Activated CD8-positive, alpha-beta T cell treated with anti-CD3 and anti-CD28 coated beads, Interleukin-2, amount 10 ng/mL, durations not matched to agents 7 days and 5 days (primary cell): ENCODE data around the gene SMIM24. TPM values are rescaled to one million over a fixed set of nuclear protein-coding genes. Genes with fewer than 3 reads are reported as not detected.
"Not testable (repeated sequence)": the region's sequence is repeated elsewhere in the genome, so short reads cannot be mapped to it uniquely, and the experiment has no call there.

ENCODE experiments used
- ATAC-seq: fragments of 150-1000 bp; cut with Tn5 transposase; one replicate; pipeline ENCODE4 v1.10.0; 2021; ENCODE audit warnings: moderate library complexity
- CTCF ChIA-PET: fragments of 350-600 bp; sonication (Branson Sonifier 250); formaldehyde crosslinking; loops from one replicate; lab custom pipeline; 2021; ENCODE audit warnings: antibody characterized with exemption; lab: Charles Lee
- POLR2A ChIA-PET: fragments of 350-600 bp; sonication (Branson Sonifier 250); formaldehyde crosslinking; loops from one replicate; lab custom pipeline; 2021; ENCODE audit warnings: antibody characterized with exemption; lab: Charles Lee
- DNase-seq: peaks from one replicate; pipeline ENCODE4 v3.0.0-alpha.2; 2020
- H3K27ac Mint-ChIP-seq: one replicate; pipeline ENCODE4 v1.8.0; 2021; ENCODE audit warnings: mild to moderate bottlenecking, mixed read lengths
- H3K27me3 Mint-ChIP-seq: one replicate; pipeline ENCODE4 v1.8.0; 2021; ENCODE audit warnings: low read depth, mixed read lengths
- H3K36me3 Mint-ChIP-seq: one replicate; pipeline ENCODE4 v1.8.0; 2021; ENCODE audit warnings: low read depth, mixed read lengths
- H3K4me1 Mint-ChIP-seq: one replicate; pipeline ENCODE4 v1.8.0; 2021; ENCODE audit warnings: low read depth, mixed read lengths
- H3K4me3 Mint-ChIP-seq: one replicate; pipeline ENCODE4 v1.8.0; 2021; ENCODE audit warnings: mild to moderate bottlenecking, mixed read lengths
- H3K9me3 Mint-ChIP-seq: one replicate; pipeline ENCODE4 v1.8.0; 2022; ENCODE audit warnings: mixed read lengths; ENCODE audit not compliant: insufficient read depth
- total RNA-seq, 2 experiments: library from RNA; stranded (reverse); gene quantifications; one replicate each; pipeline ENCODE4 v1.2.3, GENCODE V29; 2021

Gene SMIM24
- total RNA-seq, 2 experiments from 2014 or later: 2.5 to 3.5 TPM

DNA sequence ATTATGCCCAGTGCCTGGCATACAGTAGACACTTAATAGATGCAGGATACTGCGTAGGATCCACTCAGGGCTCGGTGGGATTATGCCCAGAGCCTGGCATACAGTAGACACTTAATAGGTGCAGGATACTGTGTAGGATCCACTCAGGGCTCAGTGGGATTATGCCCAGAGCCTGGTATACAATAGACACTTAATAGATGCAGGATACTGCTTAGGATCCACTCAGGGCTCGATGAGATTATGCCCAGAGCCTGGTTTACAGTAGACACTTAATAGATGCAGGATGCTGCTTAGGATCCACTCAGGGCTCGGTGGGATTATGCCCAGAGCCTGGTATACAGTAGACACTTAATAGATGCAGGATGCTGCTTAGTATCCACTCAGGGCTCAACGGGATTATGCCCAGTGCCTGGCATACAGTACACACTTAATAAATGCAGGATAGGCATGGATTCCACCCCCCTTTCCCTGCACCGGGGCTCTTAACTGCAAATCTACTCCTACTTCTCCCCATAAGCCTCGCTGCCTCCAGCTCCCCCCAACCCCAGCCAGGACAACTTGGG is 24.9 kb downstream of the SMIM24 start:
- no peak overlapping the region for H3K4me3 Mint-ChIP-seq
- no peak overlapping the region for H3K27ac Mint-ChIP-seq
- peaks cover 1% of the 10 kb centered on the region for H3K36me3 Mint-ChIP-seq
- ATAC-seq: no peak
- H3K27me3 Mint-ChIP-seq: no peaks in the 10 kb centered on the region
- ChIA-PET POLR2A (no interaction called here), CTCF (no interaction called here)
- DNase-seq: no peak
- H3K4me1 Mint-ChIP-seq: peaks cover 22% of the 10 kb centered on the region
- no peaks in the 10 kb centered on the region for H3K9me3 Mint-ChIP-seq

DNA sequence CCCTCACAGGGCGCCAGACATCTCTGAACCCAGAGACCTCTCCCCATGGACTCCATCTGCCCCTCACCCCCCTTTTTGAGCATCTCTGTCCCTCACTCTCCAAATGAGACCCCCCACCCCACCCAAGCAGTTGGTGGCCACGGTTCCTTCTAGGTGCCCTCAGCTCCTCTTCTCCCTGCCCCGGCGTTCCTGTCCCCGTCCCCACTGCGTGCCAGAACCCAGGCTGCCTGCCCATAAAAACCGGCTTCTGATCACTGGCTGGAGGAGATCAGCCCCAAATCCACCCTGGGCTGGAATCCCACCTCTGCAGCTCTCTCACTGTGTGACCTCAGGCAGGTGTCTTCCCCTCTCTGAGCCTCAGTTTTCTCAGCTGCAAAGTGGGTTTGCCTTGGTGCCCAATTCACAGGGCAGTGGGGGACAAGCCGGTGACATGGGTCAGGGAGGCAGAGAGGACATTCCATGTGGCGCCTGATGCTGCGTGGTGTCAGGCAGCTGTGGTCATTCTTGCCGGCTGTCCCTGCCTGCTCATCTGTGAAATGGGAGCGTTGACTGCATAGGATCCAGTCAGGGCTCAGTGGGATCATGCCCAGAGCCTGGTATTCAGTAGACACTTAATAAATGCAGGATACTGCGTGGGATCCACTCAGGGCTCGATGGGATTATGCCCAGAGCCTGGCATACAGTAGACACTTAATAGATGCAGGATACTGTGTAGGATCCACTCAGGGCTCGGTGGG is 25.5 kb downstream of the SMIM24 start:
- DNase-seq (no peak), ATAC-seq (no peak)
- Mint-ChIP-seq H3K27me3 (no peaks in the 10 kb centered on the region), H3K4me3 (no peak overlapping the region), H3K36me3 (peaks cover 2% of the 10 kb centered on the region), H3K4me1 (peaks cover 17% of the 10 kb centered on the region), H3K27ac (no peak overlapping the region), H3K9me3 (no peaks in the 10 kb centered on the region)
- ChIA-PET POLR2A (no interaction called here), CTCF (interaction anchor here (0.6 kb wide), 1 partner anchor 150 kb away, joined by 3 read pairs; no protein-coding TSS in a partner anchor)

GRCh38 chr19:3453840-3454239 is 26.5 kb downstream of the SMIM24 start:
- peaks cover 8% of the 10 kb centered on the region for H3K4me1 Mint-ChIP-seq
- no peak for ATAC-seq
- CTCF ChIA-PET: no interaction called here
- H3K27ac Mint-ChIP-seq: no peak overlapping the region
- H3K27me3 Mint-ChIP-seq: no peaks in the 10 kb centered on the region
- H3K4me3 Mint-ChIP-seq: no peak overlapping the region
- POLR2A ChIA-PET: no interaction called here
- DNase-seq: no peak
- no peaks in the 10 kb centered on the region for H3K9me3 Mint-ChIP-seq
- H3K36me3 Mint-ChIP-seq: peaks cover 2% of the 10 kb centered on the region

DNA sequence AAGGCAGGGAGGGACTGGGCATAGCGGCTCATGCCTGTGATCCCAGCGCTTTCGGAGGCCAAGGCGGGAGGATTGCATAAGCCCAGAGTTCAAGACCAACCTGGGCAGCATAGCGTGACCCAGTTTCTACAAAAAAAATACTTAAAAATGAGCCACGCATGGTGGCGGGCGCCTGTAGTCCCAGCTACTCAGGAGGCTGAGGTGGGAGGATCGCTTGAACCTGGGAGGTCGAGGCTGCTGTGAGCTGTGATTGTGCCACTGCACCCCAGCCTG is 27.4 kb downstream of the SMIM24 start:
- CTCF ChIA-PET: not testable (repeated sequence)

DNA sequence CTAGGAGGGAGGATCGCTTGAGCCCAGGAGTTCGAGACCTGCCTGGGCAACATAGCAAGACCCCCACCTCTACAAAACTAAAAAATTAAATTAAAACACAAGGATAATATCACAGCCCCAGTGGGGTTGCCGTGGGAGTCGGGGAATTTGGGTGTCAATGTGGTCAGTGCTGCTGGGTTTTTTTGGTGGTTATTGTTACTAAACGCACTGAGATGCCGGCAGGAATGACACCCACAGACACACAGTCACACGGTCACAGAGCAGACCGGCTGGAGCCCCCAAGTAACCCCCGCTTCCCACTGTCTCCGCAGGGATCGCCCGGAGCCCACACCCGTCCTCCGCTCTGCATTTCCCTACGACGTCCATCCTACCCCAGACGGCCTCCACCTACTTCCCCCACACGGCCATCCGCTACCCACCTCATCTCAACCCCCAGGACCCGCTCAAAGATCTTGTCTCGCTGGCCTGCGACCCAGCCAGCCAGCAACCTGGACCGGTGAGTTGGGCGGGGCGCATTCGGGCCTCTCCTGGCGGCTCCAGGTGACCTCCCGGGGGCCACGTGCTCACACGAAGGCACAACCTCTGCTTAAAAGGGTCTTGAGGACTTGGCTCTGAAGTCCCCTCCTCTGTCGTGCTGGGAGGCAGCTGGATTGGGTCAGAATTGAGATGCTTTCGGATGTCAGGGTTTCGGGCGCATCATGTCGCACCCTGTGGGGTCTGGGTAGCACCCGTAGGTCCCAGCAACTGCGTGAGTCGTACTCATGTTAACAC is 28.0 kb downstream of the SMIM24 start:
- POLR2A ChIA-PET: no interaction called here
- H3K27ac Mint-ChIP-seq: no peak overlapping the region

More for the DNA sequence above, 27.4 kb downstream of the SMIM24 start:
- H3K27ac Mint-ChIP-seq, DNase-seq, H3K4me1 Mint-ChIP-seq, ATAC-seq, POLR2A ChIA-PET, H3K27me3 Mint-ChIP-seq, H3K9me3 Mint-ChIP-seq, H3K36me3 Mint-ChIP-seq, H3K4me3 Mint-ChIP-seq: not testable (repeated sequence)

DNA sequence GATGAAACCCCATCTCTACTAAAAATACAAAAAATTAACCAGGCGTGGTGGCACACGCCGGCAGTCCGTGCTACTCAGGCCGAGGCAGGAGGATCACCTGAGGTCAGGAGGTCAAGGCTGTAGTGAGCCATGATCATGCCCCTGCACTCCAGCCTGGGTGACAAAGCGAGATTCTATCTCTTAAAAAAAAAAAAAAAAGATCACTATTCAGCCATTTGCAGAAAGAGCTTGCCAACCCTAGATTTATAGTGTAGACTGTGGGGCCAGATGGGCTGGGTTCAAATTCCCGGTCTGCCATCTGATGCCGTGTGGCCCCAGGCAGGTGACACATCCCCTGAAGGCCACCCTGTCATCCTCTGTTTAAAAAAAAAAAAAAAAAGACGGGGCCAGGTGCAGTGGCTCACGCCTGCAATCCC is 28.9 kb downstream of the SMIM24 start:
- CTCF ChIA-PET: no interaction called here

More for the DNA sequence above, 28.0 kb downstream of the SMIM24 start:
- H3K4me3 Mint-ChIP-seq: no peak overlapping the region
- no peaks in the 10 kb centered on the region for H3K9me3 Mint-ChIP-seq
- CTCF ChIA-PET: no interaction called here
- no peaks in the 10 kb centered on the region for H3K27me3 Mint-ChIP-seq
- H3K36me3 Mint-ChIP-seq: peaks cover 2% of the 10 kb centered on the region
- DNase-seq: no peak
- no peak for ATAC-seq
- peaks cover 5% of the 10 kb centered on the region for H3K4me1 Mint-ChIP-seq

GRCh38 chr19:3450796-3451411 is 29.4 kb downstream of the SMIM24 start:
- H3K4me3 Mint-ChIP-seq: no peak overlapping the region
- DNase-seq (no peak), ATAC-seq (no peak)
- POLR2A ChIA-PET: no interaction called here
- no peaks in the 10 kb centered on the region for H3K9me3 Mint-ChIP-seq
- H3K36me3 Mint-ChIP-seq: peaks cover 2% of the 10 kb centered on the region
- H3K27ac Mint-ChIP-seq: peak overlapping the region; percentile 26
- peaks cover 5% of the 10 kb centered on the region for H3K4me1 Mint-ChIP-seq
- CTCF ChIA-PET: no interaction called here
- no peaks in the 10 kb centered on the region for H3K27me3 Mint-ChIP-seq

More for the DNA sequence above, 28.9 kb downstream of the SMIM24 start:
- DNase-seq (no peak), ATAC-seq (no peak)
- Mint-ChIP-seq H3K27ac (no peak overlapping the region), H3K4me1 (peaks cover 5% of the 10 kb centered on the region), H3K36me3 (peaks cover 2% of the 10 kb centered on the region), H3K4me3 (no peak overlapping the region), H3K27me3 (no peaks in the 10 kb centered on the region), H3K9me3 (no peaks in the 10 kb centered on the region)
- POLR2A ChIA-PET: no interaction called here

- DNase-seq: no peak
- Mint-ChIP-seq H3K27ac (no peak overlapping the region), H3K27me3 (no peaks in the 10 kb centered on the region), H3K36me3 (peaks cover 2% of the 10 kb centered on the region), H3K4me3 (no peak overlapping the region), H3K4me1 (peaks cover 14% of the 10 kb centered on the region), H3K9me3 (no peaks in the 10 kb centered on the region)
- POLR2A ChIA-PET: no interaction called here
- CTCF ChIA-PET: no interaction called here
- ATAC-seq: no peak
These were observed 31.6 kb downstream of the SMIM24 start for GRCh38 chr19:3448616-3449334.

- H3K27me3 Mint-ChIP-seq, H3K4me3 Mint-ChIP-seq, H3K9me3 Mint-ChIP-seq, ATAC-seq, CTCF ChIA-PET, H3K36me3 Mint-ChIP-seq, H3K27ac Mint-ChIP-seq, DNase-seq: not testable (repeated sequence)
- POLR2A ChIA-PET: interaction anchor here (0.6 kb wide), 1 partner anchor 1382 kb away, joined by 4 read pairs; no protein-coding TSS in a partner anchor
- peaks cover 15% of the 10 kb centered on the region for H3K4me1 Mint-ChIP-seq
These were observed 33.7 kb downstream of the SMIM24 start for GRCh38 chr19:3446657-3447056.

DNA sequence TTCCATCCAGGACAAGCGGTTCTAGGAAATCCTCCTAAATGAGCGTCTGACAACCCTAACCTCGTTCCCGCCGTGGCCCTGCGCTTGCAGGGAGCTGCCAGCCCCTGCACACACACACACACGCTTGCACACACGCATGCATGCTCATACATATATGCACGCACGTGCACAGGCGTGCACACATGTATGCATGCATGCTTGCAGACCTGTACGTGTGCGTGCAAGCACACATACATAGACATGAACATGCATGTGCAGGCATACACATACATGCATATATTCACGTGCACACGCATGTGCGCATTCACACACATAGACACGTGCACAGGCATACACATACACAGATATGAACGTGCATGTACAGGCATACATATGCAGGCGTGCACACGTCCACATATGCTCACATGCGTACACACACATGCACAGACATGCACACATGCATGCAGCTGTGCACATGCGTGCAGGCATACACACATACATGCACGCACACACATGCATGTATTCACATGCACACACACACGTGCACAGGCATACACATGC is 35.6 kb downstream of the SMIM24 start:
- DNase-seq (no peak), ATAC-seq (no peak)
- Mint-ChIP-seq H3K4me3 (no peak overlapping the region), H3K27ac (no peak overlapping the region), H3K27me3 (no peaks in the 10 kb centered on the region), H3K36me3 (no peaks in the 10 kb centered on the region), H3K4me1 (peaks cover 10% of the 10 kb centered on the region), H3K9me3 (no peaks in the 10 kb centered on the region)
- CTCF ChIA-PET: interaction anchor here (0.9 to 1.5 kb wide), 2 partner anchors 15 to 16 kb away, joined by 3 read pairs; no protein-coding TSS in a partner anchor
- POLR2A ChIA-PET: no interaction called here
